Cardiac muscle cell (in vitro differentiated cells and primary cell): ENCODE data around the gene ZCCHC17. TPM values are rescaled to one million over a fixed set of nuclear protein-coding genes. Genes with fewer than 3 reads are reported as not detected.
"Not testable (repeated sequence)": the region's sequence is repeated elsewhere in the genome, so short reads cannot be mapped to it uniquely, and the experiment has no call there.

Source experiments
- DNase-seq, 2 donors: peaks; one replicate each; pipeline versions ENCODE4 v3.0.0 to v3.0.0-alpha.2; 2010 to 2017; ENCODE audit warnings: low read depth in 1 of 2, low spot score in 1 of 2
- H3K27ac ChIP-seq: fragments of 200-600 bp; sonication (generic); 2 replicates; pipeline ENCODE4 v1.5.1; 2016
- H3K27me3 ChIP-seq: fragments of 200-600 bp; sonication (generic); 2 replicates; pipeline ENCODE4 v1.6.0; 2016; ENCODE audit warnings: control low read depth
- H3K36me3 ChIP-seq: fragments of 200-600 bp; sonication (generic); 2 replicates; pipeline ENCODE4 v1.5.1; 2016; ENCODE audit warnings: control low read depth
- H3K4me1 ChIP-seq: fragments of 200-600 bp; sonication (generic); 2 replicates; pipeline ENCODE4 v1.8.1; 2017; ENCODE audit warnings: low read depth, mild to moderate bottlenecking, mixed run types
- H3K4me3 ChIP-seq: fragments of 200-600 bp; sonication (generic); 2 replicates; pipeline ENCODE4 v1.5.1; 2016; ENCODE audit warnings: mild to moderate bottlenecking
- H3K9me3 ChIP-seq: fragments of 200-600 bp; sonication (generic); 2 replicates; pipeline ENCODE4 v1.5.1; 2017; ENCODE audit warnings: low read depth, mild to moderate bottlenecking, control low read depth
- CTCF ChIP-seq: IDR thresholded peaks from 2 replicates; pipeline ENCODE4 v1.5.1; 2012; ENCODE audit warnings: low read depth, mild to moderate bottlenecking, low read length
- polyA plus RNA-seq: library from polyadenylated mRNA; unstranded; fragments of >200 nt; fragmentation: Nextera tagmentation; extraction: Ambion mirVana; gene quantifications from 2 replicates; pipeline ENCODE4 v1.2.1, GENCODE V29; 2016
- total RNA-seq: library from RNA; depleted of rRNA; stranded (reverse); fragments of >200 nt; gene quantifications from 2 replicates; pipeline ENCODE4 v1.2.3, GENCODE V29; 2016

ZCCHC17 gene
- total and polyA plus RNA-seq, 2 experiments from 2014 or later: 40.7 to 74.4 TPM

- no peaks in the 10 kb centered on the region for H3K9me3 ChIP-seq
- DNase-seq: no peak
- H3K4me3 ChIP-seq: no peak overlapping the region
- H3K4me1 ChIP-seq: no peaks in the 10 kb centered on the region
- TF ChIP-seq CTCF: no peak
- H3K36me3 ChIP-seq: peaks cover 43% of the 10 kb centered on the region
- H3K27me3 ChIP-seq: no peaks in the 10 kb centered on the region
- H3K27ac ChIP-seq: no peak overlapping the region
Measured at GRCh38 chr1:31259746-31260145, 37.1 kb upstream of the ZCCHC17 start.

- no peak for DNase-seq
- Histone ChIP-seq H3K9me3 (no peaks in the 10 kb centered on the region), H3K36me3 (peaks cover 45% of the 10 kb centered on the region)
Measured at GRCh38 chr1:31261916-31262315, 34.9 kb upstream of the ZCCHC17 start.

GRCh38 chr1:31262393-31262792 lies 34.4 kb upstream of the ZCCHC17 start:
- H3K36me3 ChIP-seq: peaks cover 50% of the 10 kb centered on the region
- not testable (repeated sequence) for H3K4me3 ChIP-seq

More at GRCh38 chr1:31261916-31262315, 34.9 kb upstream of the ZCCHC17 start:
- no peaks in the 10 kb centered on the region for H3K27me3 ChIP-seq
- H3K27ac ChIP-seq: no peak overlapping the region
- TF ChIP-seq CTCF: no peak
- H3K4me3 ChIP-seq: no peak overlapping the region
- no peaks in the 10 kb centered on the region for H3K4me1 ChIP-seq

GRCh38 chr1:31263408-31263807 lies 33.4 kb upstream of the ZCCHC17 start:
- no peak overlapping the region for H3K27ac ChIP-seq
- H3K4me1 ChIP-seq: no peaks in the 10 kb centered on the region
- DNase-seq: no peak
- H3K9me3 ChIP-seq: no peaks in the 10 kb centered on the region
- H3K36me3 ChIP-seq: peaks cover 44% of the 10 kb centered on the region
- H3K4me3 ChIP-seq: no peak overlapping the region
- H3K27me3 ChIP-seq: no peaks in the 10 kb centered on the region
- TF ChIP-seq CTCF: no peak

More at GRCh38 chr1:31262393-31262792, 34.4 kb upstream of the ZCCHC17 start:
- not testable (repeated sequence) for H3K27ac ChIP-seq, H3K9me3 ChIP-seq, H3K27me3 ChIP-seq, H3K4me1 ChIP-seq, DNase-seq

- Histone ChIP-seq H3K4me3 (no peak overlapping the region), H3K9me3 (no peaks in the 10 kb centered on the region), H3K27me3 (no peaks in the 10 kb centered on the region), H3K36me3 (peaks cover 47% of the 10 kb centered on the region), H3K27ac (no peak overlapping the region), H3K4me1 (no peaks in the 10 kb centered on the region)
- DNase-seq: no peak
- TF ChIP-seq CTCF: no peak
Measured at GRCh38 chr1:31264790-31265386, 31.9 kb upstream of the ZCCHC17 start.

- Histone ChIP-seq H3K4me3 (no peak overlapping the region), H3K27me3 (no peaks in the 10 kb centered on the region), H3K9me3 (no peaks in the 10 kb centered on the region), H3K27ac (no peak overlapping the region), H3K36me3 (peaks cover 51% of the 10 kb centered on the region), H3K4me1 (no peaks in the 10 kb centered on the region)
- no peak for TF ChIP-seq CTCF
- no peak for DNase-seq
Measured at GRCh38 chr1:31266547-31266946, 30.3 kb upstream of the ZCCHC17 start.
